ENCODE data around the gene NPC2.

Gene NPC2

DNA sequence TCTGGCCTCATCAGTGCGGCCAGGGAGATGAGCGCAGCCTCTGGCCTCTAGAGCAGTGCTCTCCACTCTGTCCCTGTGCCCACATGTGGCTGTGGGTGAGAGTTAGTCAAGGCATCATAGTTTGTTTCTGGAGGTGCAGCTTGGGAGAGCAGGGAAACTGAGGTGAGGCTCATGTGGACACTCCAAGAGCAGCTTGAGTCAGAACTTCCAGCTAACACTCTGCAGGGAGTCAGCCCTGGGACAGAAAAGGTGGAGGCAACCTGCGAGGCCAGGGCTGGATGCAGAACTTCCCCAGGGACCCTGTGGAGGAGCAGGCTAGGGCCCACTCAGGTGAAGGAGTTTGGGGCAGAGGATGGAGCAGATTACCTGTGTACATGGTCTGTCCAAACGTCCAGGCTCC, 11.3 kb upstream of the NPC2 start:
- Histone ChIP-seq H3K36me3 (peaks cover 7% of the 10 kb centered on the region), H3K4me3 (ENCODE audit: low read depth in 1 of 2, low read length in 1 of 2) (no peak overlapping the region), H3K27me3 (no peaks in the 10 kb centered on the region), H3K9me3 (no peaks in the 10 kb centered on the region), H3K4me1 (ENCODE audit: control insufficient read depth in 1 of 2, insufficient read depth in 1 of 2, low read depth in 1 of 2, low read length in 1 of 2) (no peaks in the 10 kb centered on the region), H3K27ac (no peak overlapping the region)
- TF ChIP-seq, protein P1, sequence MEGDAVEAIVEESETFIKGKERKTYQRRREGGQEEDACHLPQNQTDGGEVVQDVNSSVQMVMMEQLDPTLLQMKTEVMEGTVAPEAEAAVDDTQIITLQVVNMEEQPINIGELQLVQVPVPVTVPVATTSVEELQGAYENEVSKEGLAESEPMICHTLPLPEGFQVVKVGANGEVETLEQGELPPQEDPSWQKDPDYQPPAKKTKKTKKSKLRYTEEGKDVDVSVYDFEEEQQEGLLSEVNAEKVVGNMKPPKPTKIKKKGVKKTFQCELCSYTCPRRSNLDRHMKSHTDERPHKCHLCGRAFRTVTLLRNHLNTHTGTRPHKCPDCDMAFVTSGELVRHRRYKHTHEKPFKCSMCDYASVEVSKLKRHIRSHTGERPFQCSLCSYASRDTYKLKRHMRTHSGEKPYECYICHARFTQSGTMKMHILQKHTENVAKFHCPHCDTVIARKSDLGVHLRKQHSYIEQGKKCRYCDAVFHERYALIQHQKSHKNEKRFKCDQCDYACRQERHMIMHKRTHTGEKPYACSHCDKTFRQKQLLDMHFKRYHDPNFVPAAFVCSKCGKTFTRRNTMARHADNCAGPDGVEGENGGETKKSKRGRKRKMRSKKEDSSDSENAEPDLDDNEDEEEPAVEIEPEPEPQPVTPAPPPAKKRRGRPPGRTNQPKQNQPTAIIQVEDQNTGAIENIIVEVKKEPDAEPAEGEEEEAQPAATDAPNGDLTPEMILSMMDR (IDR thresholded peaks at IDR 0.05) = no peak

- H3K9me3 ChIP-seq = no peaks in the 10 kb centered on the region
- TF ChIP-seq, protein P1 (IDR thresholded peaks at IDR 0.05) = no peak
- H3K4me1 ChIP-seq (ENCODE audit: control insufficient read depth in 1 of 2, insufficient read depth in 1 of 2, low read depth in 1 of 2, low read length in 1 of 2) = no peaks in the 10 kb centered on the region
- no peaks in the 10 kb centered on the region for H3K27me3 ChIP-seq
- no peak overlapping the region for H3K4me3 ChIP-seq (ENCODE audit: low read depth in 1 of 2, low read length in 1 of 2)
- peaks cover 7% of the 10 kb centered on the region for H3K36me3 ChIP-seq
- H3K27ac ChIP-seq = no peak overlapping the region
These were observed 10.8 kb upstream of the NPC2 start for GRCh38 chr14:74503938-74504335.

DNA sequence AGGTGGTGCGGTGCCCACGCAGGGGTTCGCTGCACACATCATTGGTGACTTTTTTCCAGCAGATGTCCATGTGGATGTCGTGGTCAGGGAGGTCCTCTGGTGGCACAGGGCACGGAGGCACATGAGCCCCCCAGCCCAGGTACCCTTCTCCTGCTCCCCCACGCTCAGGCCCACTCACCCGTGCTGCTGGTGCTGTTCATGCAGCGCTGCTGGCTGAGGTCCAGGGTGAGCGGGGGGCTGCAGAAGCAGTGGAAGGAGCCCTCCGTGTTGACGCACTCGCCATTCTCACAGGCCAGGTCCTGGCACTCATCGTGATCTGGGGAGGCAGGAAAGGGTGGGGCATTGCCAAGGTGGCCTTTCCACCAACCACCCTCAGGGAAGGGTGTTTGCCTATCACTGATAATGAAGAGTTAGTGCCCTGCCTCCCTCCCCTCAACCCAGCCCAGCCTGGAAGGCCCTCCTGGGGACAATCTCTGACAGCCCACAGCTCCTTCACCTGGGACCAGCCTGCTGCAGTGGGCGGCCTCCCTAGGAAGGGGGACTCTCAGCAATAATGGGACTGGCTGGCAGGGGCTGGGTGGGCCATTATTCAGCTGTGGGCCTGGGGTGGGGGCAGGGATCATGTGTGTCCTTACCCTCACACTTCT, 10.3 kb upstream of the NPC2 start:
- Histone ChIP-seq H3K27me3 (no peaks in the 10 kb centered on the region), H3K36me3 (peaks cover 7% of the 10 kb centered on the region), H3K9me3 (no peaks in the 10 kb centered on the region), H3K27ac (no peak overlapping the region), H3K4me3 (ENCODE audit: low read depth in 1 of 2, low read length in 1 of 2) (no peak overlapping the region), H3K4me1 (ENCODE audit: control insufficient read depth in 1 of 2, insufficient read depth in 1 of 2, low read depth in 1 of 2, low read length in 1 of 2) (no peaks in the 10 kb centered on the region)
- TF ChIP-seq, protein P1 (IDR thresholded peaks at IDR 0.05) = no peak

DNA sequence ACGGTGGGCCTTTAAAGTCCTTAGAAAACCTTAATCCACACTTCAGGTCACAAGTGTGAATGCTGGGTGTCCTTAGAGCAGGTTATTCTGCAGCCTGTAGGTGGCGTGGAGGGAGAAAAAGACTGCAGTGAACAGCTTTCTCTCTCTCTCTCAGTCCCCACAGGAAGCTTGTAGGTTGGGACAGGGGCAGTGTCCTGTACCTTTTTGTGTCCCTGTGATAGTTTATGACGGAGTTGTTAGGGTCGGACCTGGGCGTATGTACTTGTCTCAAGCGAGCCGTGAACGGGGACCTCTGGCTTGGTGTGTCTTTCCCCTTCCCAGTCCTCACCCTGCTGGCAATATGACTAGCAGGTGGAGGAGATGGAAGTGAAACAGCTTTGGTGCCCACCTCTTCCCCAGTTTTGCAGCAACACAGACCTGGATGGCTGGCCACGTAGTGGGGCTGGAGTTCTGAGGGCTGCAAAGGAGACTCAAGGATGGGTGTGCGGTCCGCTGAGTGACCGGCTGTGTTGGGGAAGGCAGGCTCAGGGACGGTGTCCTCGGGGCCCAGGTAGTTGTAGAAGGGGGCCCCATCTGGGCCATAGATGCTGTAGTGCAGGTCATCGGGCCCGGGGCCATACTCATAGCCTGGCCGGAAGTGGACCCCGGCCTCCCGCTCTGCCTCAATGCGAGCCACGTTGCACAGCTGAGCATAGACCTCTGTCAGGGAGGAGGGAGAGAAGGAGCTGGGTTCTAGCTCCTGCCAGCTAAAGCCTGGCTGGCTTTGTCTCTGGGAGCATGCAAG, 9.3 kb upstream of the NPC2 start:
- no peaks in the 10 kb centered on the region for H3K9me3 ChIP-seq
- H3K27me3 ChIP-seq = no peaks in the 10 kb centered on the region
- TF ChIP-seq, protein P1 (IDR thresholded peaks at IDR 0.05) = no peak
- H3K4me3 ChIP-seq (ENCODE audit: low read depth in 1 of 2, low read length in 1 of 2) = no peak overlapping the region
- peaks cover 7% of the 10 kb centered on the region for H3K36me3 ChIP-seq
- no peaks in the 10 kb centered on the region for H3K4me1 ChIP-seq (ENCODE audit: control insufficient read depth in 1 of 2, insufficient read depth in 1 of 2, low read depth in 1 of 2, low read length in 1 of 2)
- H3K27ac ChIP-seq = no peak overlapping the region

GRCh38 chr14:74501691-74502090, 8.6 kb upstream of the NPC2 start:
- Histone ChIP-seq H3K27ac (no peak overlapping the region), H3K4me3 (ENCODE audit: low read depth in 1 of 2, low read length in 1 of 2) (no peak overlapping the region), H3K4me1 (ENCODE audit: control insufficient read depth in 1 of 2, insufficient read depth in 1 of 2, low read depth in 1 of 2, low read length in 1 of 2) (no peaks in the 10 kb centered on the region), H3K36me3 (peaks cover 7% of the 10 kb centered on the region), H3K27me3 (no peaks in the 10 kb centered on the region), H3K9me3 (no peaks in the 10 kb centered on the region)
- TF ChIP-seq, protein P1 (IDR thresholded peaks at IDR 0.05) = no peak
